ENCODE data around the gene TWIST1. TPM values are rescaled to one million over a fixed set of nuclear protein-coding genes. Genes with fewer than 3 reads are reported as not detected.

Gene TWIST1
- total RNA-seq, 1 experiment from 2014 or later = not detected

- no peak for DNase-seq
- H3K18ac ChIP-seq (ENCODE audit: insufficient read length, low read depth, low read length) = no peak overlapping the region
- H3K9ac ChIP-seq (ENCODE audit: extremely low read depth, insufficient read length, low read length) = no peak overlapping the region
- no peak overlapping the region for H4K8ac ChIP-seq (replicated peaks; ENCODE audit: insufficient read length, low read depth, low read length)
- H3K4ac ChIP-seq (ENCODE audit: low read depth, low read length) = no peak overlapping the region
- Mint-ChIP-seq H3K4me3 (no peak overlapping the region), H3K36me3 (ENCODE audit: insufficient read depth in 1 of 3, low read depth in 3 of 3) (no peaks in the 10 kb centered on the region), H3K4me1 (peaks cover 7 to 10% of the 10 kb centered on the region in 2 experiments; a peak in 3 of 4 replicates), H3K9me3 (no peaks in the 10 kb centered on the region), H3K27me3 (ENCODE audit: low read depth) (no peaks in the 10 kb centered on the region), H3K27ac (no peak overlapping the region)
- H4K5ac ChIP-seq (ENCODE audit: insufficient read length, low read depth, low read length) = no peak overlapping the region
- no peak overlapping the region for H3K4me2 ChIP-seq (ENCODE audit: insufficient read depth, insufficient read length, low read length)
- no peak overlapping the region for H3K27ac ChIP-seq (ENCODE audit: insufficient read length, low read depth, low read length)
- no peak overlapping the region for H3K23ac ChIP-seq (ENCODE audit: insufficient read length, low read depth, low read length)
- no peak overlapping the region for H2AFZ ChIP-seq (ENCODE audit: low read length)
- no peaks in the 10 kb centered on the region for H3K23me2 ChIP-seq (ENCODE audit: insufficient read length, low read depth, low read length, poor library complexity, severe bottlenecking)
- H2BK120ac ChIP-seq (ENCODE audit: low read depth, low read length, poor library complexity, severe bottlenecking) = no peak overlapping the region
- no peak overlapping the region for H2BK5ac ChIP-seq (ENCODE audit: insufficient read length, low read length)
- no peak overlapping the region for H3T11ph ChIP-seq (ENCODE audit: low read length)
- H3K79me2 ChIP-seq (ENCODE audit: insufficient read depth, low read length) = no peaks in the 10 kb centered on the region
- WGBS (ENCODE audit: extremely low coverage, insufficient read length, low lambda C conversion rate) = no CpG with 5 or more reads among the region's 6 CpGs
- H3K56ac ChIP-seq (ENCODE audit: insufficient read length, low read depth, low read length) = no peak overlapping the region
- no peak overlapping the region for H3K14ac ChIP-seq (ENCODE audit: insufficient read depth, low read length)
- no peak overlapping the region for H2AK5ac ChIP-seq (ENCODE audit: insufficient read length, low read length)
- no peaks in the 10 kb centered on the region for H4K20me1 ChIP-seq (ENCODE audit: control insufficient read depth, insufficient read depth, insufficient read length)
- peaks cover 12% of the 10 kb centered on the region; the same call in 1 of the 2 replicates for H3K4me1 ChIP-seq (ENCODE audit: insufficient read depth, low read length)
- H2BK15ac ChIP-seq (ENCODE audit: low read depth, low read length) = no peak overlapping the region
- H3K79me1 ChIP-seq (ENCODE audit: insufficient read depth, low read depth, low read length, poor library complexity, severe bottlenecking) = no peaks in the 10 kb centered on the region
- no peaks in the 10 kb centered on the region for H3K9me3 ChIP-seq (ENCODE audit: control insufficient read depth, low read depth, low read length)
- no peak overlapping the region for H2BK20ac ChIP-seq (ENCODE audit: low read depth, low read length, poor library complexity, severe bottlenecking)
- TF ChIP-seq CTCF (conservative IDR thresholded peaks at IDR 0.05) = no peak
- no peaks in the 10 kb centered on the region for H3K27me3 ChIP-seq (ENCODE audit: insufficient read depth, low read length)
- no peak overlapping the region for H2BK12ac ChIP-seq (ENCODE audit: insufficient read length, low read depth, low read length)
- H4K91ac ChIP-seq (ENCODE audit: insufficient read length, low read depth, low read length) = no peak overlapping the region
These were observed 25.8 kb downstream of the TWIST1 start for GRCh38 chr7:19091550-19092200.
